NB4 (cell line): ENCODE results near the gene GPR107.

Experiments
- MAX ChIP-seq: IDR thresholded peaks from 2 replicates; pipeline ENCODE4 v1.6.1; 2011; ENCODE audit warnings: low read depth, low read length
- TF ChIP-seq, protein P1 (sequence below): IDR thresholded peaks from one replicate; pipeline ENCODE4 v1.5.1; 2012; ENCODE audit warnings: low read depth, low read length

- TF ChIP-seq, protein P1, sequence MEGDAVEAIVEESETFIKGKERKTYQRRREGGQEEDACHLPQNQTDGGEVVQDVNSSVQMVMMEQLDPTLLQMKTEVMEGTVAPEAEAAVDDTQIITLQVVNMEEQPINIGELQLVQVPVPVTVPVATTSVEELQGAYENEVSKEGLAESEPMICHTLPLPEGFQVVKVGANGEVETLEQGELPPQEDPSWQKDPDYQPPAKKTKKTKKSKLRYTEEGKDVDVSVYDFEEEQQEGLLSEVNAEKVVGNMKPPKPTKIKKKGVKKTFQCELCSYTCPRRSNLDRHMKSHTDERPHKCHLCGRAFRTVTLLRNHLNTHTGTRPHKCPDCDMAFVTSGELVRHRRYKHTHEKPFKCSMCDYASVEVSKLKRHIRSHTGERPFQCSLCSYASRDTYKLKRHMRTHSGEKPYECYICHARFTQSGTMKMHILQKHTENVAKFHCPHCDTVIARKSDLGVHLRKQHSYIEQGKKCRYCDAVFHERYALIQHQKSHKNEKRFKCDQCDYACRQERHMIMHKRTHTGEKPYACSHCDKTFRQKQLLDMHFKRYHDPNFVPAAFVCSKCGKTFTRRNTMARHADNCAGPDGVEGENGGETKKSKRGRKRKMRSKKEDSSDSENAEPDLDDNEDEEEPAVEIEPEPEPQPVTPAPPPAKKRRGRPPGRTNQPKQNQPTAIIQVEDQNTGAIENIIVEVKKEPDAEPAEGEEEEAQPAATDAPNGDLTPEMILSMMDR: no peak
- no peak for TF ChIP-seq MAX
Observed at GRCh38 chr9:130008538-130008937, 45.2 kb upstream of the GPR107 start.
